RKO (cell line): ENCODE results near the gene UNKL.

Experiments
- DNase-seq: peaks from one replicate; pipeline ENCODE4 v3.0.0-alpha.2; 2016; ENCODE audit warnings: low spot score

The UNKL gene

GRCh38 chr16:1414532-1415260 is at the start of gene UNKL:
Gene UNKL, minus strand, starts transcription at chr16:1414704. Its CDS starts 13 bp downstream, at chr16:1414691.
- DNase-seq: peak; percentile 60

- no peak for DNase-seq
Observed at GRCh38 chr16:1461146-1461545, 46.6 kb upstream of the UNKL start.

GRCh38 chr16:1460602-1461138 is 46.2 kb upstream of the UNKL start:
- DNase-seq: no peak

GRCh38 chr16:1459967-1460366 is 45.5 kb upstream of the UNKL start:
- no peak for DNase-seq

GRCh38 chr16:1458977-1459341 is 44.5 kb upstream of the UNKL start:
- DNase-seq: no peak

GRCh38 chr16:1458336-1458976 is 44.0 kb upstream of the UNKL start:
- DNase-seq: peak; percentile 40

- DNase-seq: no peak
Observed at GRCh38 chr16:1457489-1458245, 43.2 kb upstream of the UNKL start.

GRCh38 chr16:1456951-1457350 is 42.4 kb upstream of the UNKL start:
- DNase-seq: no peak

- no peak for DNase-seq
Observed at GRCh38 chr16:1455190-1456171, 41.0 kb upstream of the UNKL start.

GRCh38 chr16:1454561-1454960 is 40.1 kb upstream of the UNKL start:
- DNase-seq: no peak

GRCh38 chr16:1453316-1453715 is 38.8 kb upstream of the UNKL start:
- DNase-seq: no peak

GRCh38 chr16:1452530-1452929 is 38.0 kb upstream of the UNKL start:
- no peak for DNase-seq

GRCh38 chr16:1451702-1452392 is 37.3 kb upstream of the UNKL start:
- no peak for DNase-seq

- no peak for DNase-seq
Observed at GRCh38 chr16:1450841-1451240, 36.3 kb upstream of the UNKL start.

- DNase-seq: no peak
Observed at GRCh38 chr16:1450218-1450617, 35.7 kb upstream of the UNKL start.

- no peak for DNase-seq
Observed at GRCh38 chr16:1449201-1449788, 34.8 kb upstream of the UNKL start.

GRCh38 chr16:1448536-1449116 is 34.1 kb upstream of the UNKL start:
- no peak for DNase-seq

GRCh38 chr16:1447965-1448364 is 33.5 kb upstream of the UNKL start:
- DNase-seq: no peak

- DNase-seq: no peak
Observed at GRCh38 chr16:1446296-1447080, 32.0 kb upstream of the UNKL start.
